IMR-90 (cell line): Measurements from ENCODE around the gene CALHM3.

Experiments used
- CEBPB ChIP-seq: IDR thresholded peaks from 2 replicates; pipeline ENCODE4 v1.6.1; 2012; ENCODE audit warnings: low read depth, low read length, improper control_type of control experiment
- CTCF ChIP-seq: conservative IDR thresholded peaks from 2 replicates; pipeline ENCODE4 v1.5.1; 2012; ENCODE audit warnings: mild to moderate bottlenecking, low read depth, low read length, improper control_type of control experiment
- MAFK ChIP-seq: IDR thresholded peaks from 2 replicates; pipeline ENCODE4 v1.6.1; 2012; ENCODE audit warnings: low read depth, low read length, improper control_type of control experiment
- MAZ ChIP-seq: IDR thresholded peaks from 2 replicates; pipeline ENCODE4 v1.6.1; 2012; ENCODE audit warnings: low read depth, mild to moderate bottlenecking, low read length, improper control_type of control experiment, moderate library complexity, borderline replicate concordance
- POLR2A ChIP-seq: IDR thresholded peaks from 2 replicates; pipeline ENCODE4 v1.6.1; 2012; ENCODE audit warnings: mild to moderate bottlenecking, low read depth, low read length

GRCh38 chr10:103454026-103454425, 25.0 kb downstream of the CALHM3 start:
- no peak for TF ChIP-seq CEBPB
- TF ChIP-seq CTCF: no peak
- TF ChIP-seq POLR2A: no peak
- TF ChIP-seq MAZ: no peak
- TF ChIP-seq MAFK: no peak
